ENCODE results near the gene DDX17. TPM values are rescaled to one million over a fixed set of nuclear protein-coding genes. Genes with fewer than 3 reads are reported as not detected.

DDX17 gene
- total and polyA plus RNA-seq, 2 experiments from 2014 or later, result 88.0 to 603 TPM

DNA sequence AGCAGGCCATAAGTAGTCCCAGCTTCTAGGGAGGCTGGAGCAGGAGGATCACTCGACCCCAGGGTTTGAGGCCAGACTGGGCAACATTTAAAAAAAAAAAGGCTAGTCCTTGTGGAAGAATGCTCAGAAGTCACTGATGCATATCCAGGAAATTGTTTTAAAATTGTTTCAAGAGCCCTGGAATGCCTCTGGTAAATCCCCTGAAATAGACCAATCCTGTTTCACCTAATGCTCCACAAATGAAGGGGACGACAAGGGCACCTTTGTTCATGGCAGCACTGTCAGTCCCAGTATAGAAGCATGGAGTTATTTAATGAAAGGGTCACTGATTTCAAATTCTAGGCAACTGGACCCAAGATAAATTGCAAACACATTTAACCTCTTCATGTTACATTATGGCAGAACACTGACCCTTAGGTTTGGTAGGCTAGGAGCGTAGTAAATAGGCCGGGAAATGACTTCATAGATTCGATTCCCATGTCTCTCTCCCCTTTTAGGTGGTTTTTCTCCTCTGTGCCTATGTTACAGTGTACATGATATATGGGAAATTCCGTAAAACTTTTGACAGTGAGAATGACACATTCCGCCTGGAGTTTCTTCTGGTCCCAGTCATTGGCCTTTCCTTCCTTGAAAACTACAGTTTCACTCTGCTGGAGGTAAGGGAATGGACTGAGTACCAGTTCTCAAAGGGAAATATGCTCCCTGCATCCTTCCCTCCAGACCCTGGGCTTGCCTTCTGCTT lies 26.8 kb downstream of the DDX17 start (continued):
- no peak for TF ChIP-seq ZNF331 (CRISPR knock-in tag; IDR thresholded peaks at IDR 0.05; ENCODE audit: low read depth)
- TF ChIP-seq ZNF114 (CRISPR knock-in tag; IDR thresholded peaks at IDR 0.05), result no peak
- no peak for TF ChIP-seq CTCF (conservative IDR thresholded peaks at IDR 0.05; ENCODE audit: low read depth in 2 of 2)
- TF ChIP-seq NANOG (IDR thresholded peaks at IDR 0.05; ENCODE audit: borderline replicate concordance), result no peak
- no peak for TF ChIP-seq CREB1 (CRISPR knock-in tag; IDR thresholded peaks at IDR 0.05; ENCODE audit: low read depth)

GRCh38 chr22:38477585-38477984 lies 28.5 kb downstream of the DDX17 start:
- H3K27ac ChIP-seq (ENCODE audit: low read depth), result no peak overlapping the region
- no peak for DNase-seq (ENCODE audit: low spot score)
- no peaks in the 10 kb centered on the region for H3K9me2 ChIP-seq (ENCODE audit: insufficient read depth)
- peaks cover 21% of the 10 kb centered on the region; the same call in 2 of the 3 replicates for H3K36me3 Mint-ChIP-seq (ENCODE audit: low read depth)
- H3K36me3 ChIP-seq (ENCODE audit: insufficient read depth), result peaks cover 7% of the 10 kb centered on the region; the same call in 1 of the 2 replicates
- no peak overlapping the region for H3K4me2 ChIP-seq
- no peaks in the 10 kb centered on the region for H3K4me1 ChIP-seq (ENCODE audit: insufficient read depth)
- H3K27me3 ChIP-seq (ENCODE audit: insufficient read depth), result no peaks in the 10 kb centered on the region
- no peak overlapping the region for H3K4me3 Mint-ChIP-seq
- peaks cover 26% of the 10 kb centered on the region for H3F3A ChIP-seq (replicated peaks; ENCODE audit: low read depth)
- no peak overlapping the region for H3K4me3 ChIP-seq
- no peaks in the 10 kb centered on the region for H3K9me3 Mint-ChIP-seq
- no peaks in the 10 kb centered on the region for H3K79me2 ChIP-seq (replicated peaks; ENCODE audit: insufficient read depth)
- peaks cover 10% of the 10 kb centered on the region for H4K20me1 ChIP-seq (replicated peaks; ENCODE audit: insufficient read depth)
- H3K27me3 Mint-ChIP-seq (ENCODE audit: insufficient read depth, low read depth, poor library complexity), result peaks cover 11% of the 10 kb centered on the region
- TF ChIP-seq ETS1 (IDR thresholded peaks at IDR 0.05), result no peak
- no peak overlapping the region for H2AFZ ChIP-seq
- peaks cover 4% of the 10 kb centered on the region; the same call in 2 of the 3 replicates for H3K4me1 Mint-ChIP-seq
- no peak for ATAC-seq
- no peak overlapping the region for H3K27ac Mint-ChIP-seq

DNA sequence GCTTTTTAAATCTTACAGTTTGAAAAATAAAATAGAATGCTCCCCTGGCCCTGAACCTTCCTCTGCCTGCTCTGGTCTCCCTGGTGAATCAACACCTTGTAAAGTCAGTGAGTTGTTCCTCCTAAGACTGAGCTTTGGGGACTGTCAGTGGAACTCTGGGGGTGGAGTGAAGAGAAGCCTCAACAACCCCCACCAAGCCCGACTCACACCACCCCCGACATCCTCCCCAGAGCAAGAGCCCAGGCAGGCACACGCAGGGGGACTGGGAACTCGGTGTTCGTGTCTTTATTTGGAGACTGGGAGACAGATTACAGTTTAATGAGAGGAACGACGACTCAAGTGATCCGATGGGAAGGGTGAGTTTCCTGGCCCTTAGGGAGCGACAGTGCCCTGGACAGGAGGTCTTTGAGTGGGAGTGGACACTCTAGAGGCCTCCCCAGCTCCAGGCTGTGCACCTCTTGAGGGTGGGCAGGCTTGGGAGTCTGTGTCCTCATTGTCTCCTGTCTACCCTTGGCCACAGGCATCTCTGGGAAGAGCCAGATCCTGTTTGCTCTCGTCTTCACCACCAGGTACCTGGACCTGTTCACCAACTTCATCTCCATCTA lies 32.0 kb downstream of the DDX17 start:
- Histone ChIP-seq H3K27ac (ENCODE audit: low read depth) (no peak overlapping the region), H3K4me1 (ENCODE audit: insufficient read depth) (no peaks in the 10 kb centered on the region), H3K79me2 (replicated peaks; ENCODE audit: insufficient read depth) (no peaks in the 10 kb centered on the region), H3K4me2 (no peak overlapping the region), H4K20me1 (replicated peaks; ENCODE audit: insufficient read depth) (no peaks in the 10 kb centered on the region; the same call in 1 of the 2 replicates), H3K9me2 (ENCODE audit: insufficient read depth) (no peaks in the 10 kb centered on the region), H3K36me3 (ENCODE audit: insufficient read depth) (no peaks in the 10 kb centered on the region), H2AFZ (no peak overlapping the region), H3F3A (replicated peaks; ENCODE audit: low read depth) (no peaks in the 10 kb centered on the region; the same call in 1 of the 2 replicates), H3K27me3 (ENCODE audit: insufficient read depth) (peaks cover 5% of the 10 kb centered on the region; the same call in 1 of the 2 replicates), H3K4me3 (no peak overlapping the region)
- TF ChIP-seq EZH2phosphoT487 (IDR thresholded peaks at IDR 0.05; ENCODE audit: unreplicated experiment), result no peak
- no peak for TF ChIP-seq ETS1 (IDR thresholded peaks at IDR 0.05)
- no peak for TF ChIP-seq EZH2 (IDR thresholded peaks at IDR 0.05; ENCODE audit: low read depth, unreplicated experiment)
- no peak for TF ChIP-seq POLR2AphosphoS5 (IDR thresholded peaks at IDR 0.05; ENCODE audit: low read depth)
- no peak for TF ChIP-seq REST (IDR thresholded peaks at IDR 0.05; ENCODE audit: unreplicated experiment)
- no peak for TF ChIP-seq ZNF114 (CRISPR knock-in tag; IDR thresholded peaks at IDR 0.05)
- no peak for TF ChIP-seq ZNF331 (CRISPR knock-in tag; IDR thresholded peaks at IDR 0.05; ENCODE audit: low read depth)
- Mint-ChIP-seq H3K27ac (no peak overlapping the region), H3K4me3 (no peak overlapping the region), H3K4me1 (peaks cover 4% of the 10 kb centered on the region; the same call in 2 of the 3 replicates), H3K36me3 (ENCODE audit: low read depth) (no peaks in the 10 kb centered on the region; the same call in 2 of the 3 replicates), H3K27me3 (ENCODE audit: insufficient read depth, low read depth, poor library complexity) (peaks cover 13% of the 10 kb centered on the region), H3K9me3 (no peaks in the 10 kb centered on the region)
- ATAC-seq, result no peak; the same call in 2 of the 3 replicates
- no peak for DNase-seq (ENCODE audit: low spot score)

All from GM23338 (cell line).